Smooth muscle cell (in vitro differentiated cells): ENCODE measurements around the gene CD44. TPM values are rescaled to one million over a fixed set of nuclear protein-coding genes. Genes with fewer than 3 reads are reported as not detected.

Source experiments
- DNase-seq: peaks from one replicate; lab custom pipeline; 2025; ENCODE audit not compliant: unreplicated experiment; lab: John Stamatoyannopoulos, UW
- H2AFZ ChIP-seq: fragments of 200-600 bp; sonication (generic); 2 replicates; pipeline ENCODE4 v1.6.0; 2016; ENCODE audit warnings: antibody characterized with exemption, low read depth, mild to moderate bottlenecking
- H3F3A ChIP-seq: fragments of 200-600 bp; sonication (generic); 2 replicates; pipeline ENCODE4 v1.6.0; 2017; ENCODE audit warnings: antibody characterized with exemption, low read depth
- H3K27ac ChIP-seq: fragments of 200-600 bp; sonication (generic); 2 replicates; pipeline ENCODE4 v1.5.1; 2016; ENCODE audit warnings: low read depth, mild to moderate bottlenecking
- H3K27me3 ChIP-seq: fragments of 200-600 bp; sonication (generic); 2 replicates; pipeline ENCODE4 v1.6.1; 2016; ENCODE audit warnings: low read depth, mild to moderate bottlenecking
- H3K36me3 ChIP-seq: fragments of 200-600 bp; sonication (generic); 2 replicates; pipeline ENCODE4 v1.5.1; 2016; ENCODE audit warnings: low read depth
- H3K4me1 ChIP-seq: fragments of 200-600 bp; sonication (generic); 2 replicates; pipeline ENCODE4 v1.5.1; 2016; ENCODE audit warnings: low read depth
- H3K4me2 ChIP-seq: fragments of 200-600 bp; sonication (generic); 2 replicates; pipeline ENCODE4 v1.6.0; 2016; ENCODE audit warnings: mild to moderate bottlenecking
- H3K4me3 ChIP-seq: fragments of 200-600 bp; sonication (generic); 2 replicates; pipeline ENCODE4 v1.5.1; 2016; ENCODE audit warnings: mild to moderate bottlenecking
- H3K79me2 ChIP-seq: fragments of 200-600 bp; sonication (generic); 2 replicates; pipeline ENCODE4 v1.6.0; 2016; ENCODE audit warnings: low read depth, mild to moderate bottlenecking
- H3K9ac ChIP-seq: fragments of 200-600 bp; sonication (generic); 2 replicates; pipeline ENCODE4 v1.6.0; 2016; ENCODE audit warnings: low read depth
- H3K9me3 ChIP-seq: fragments of 200-600 bp; sonication (generic); replicated peaks from 2 replicates; pipeline ENCODE4 v1.5.1; 2016; ENCODE audit warnings: low read depth
- H4K20me1 ChIP-seq: fragments of 200-600 bp; sonication (generic); 2 replicates; pipeline ENCODE4 v1.6.0; 2016; ENCODE audit warnings: low read depth
- CTCF ChIP-seq: fragments of 200-600 bp; sonication (generic); IDR thresholded peaks from 2 replicates; pipeline ENCODE4 v1.5.1; 2017; ENCODE audit warnings: borderline replicate concordance, mild to moderate bottlenecking, antibody characterized with exemption; ENCODE audit not compliant: insufficient read depth, poor library complexity, severe bottlenecking
- WGBS: methylation state at CpG from one replicate; pipeline ENCODE4 v1.1.7; 2016; ENCODE audit warnings: low lambda C conversion rate; 5-methylcytosine and 5-hydroxymethylcytosine counted together
- polyA plus RNA-seq: library from polyadenylated mRNA; unstranded; fragments of >200 nt; fragmentation: Nextera tagmentation; extraction: Ambion mirVana; gene quantifications from 2 replicates; pipeline ENCODE4 v1.2.1, GENCODE V29; 2016
- total RNA-seq: library from RNA; depleted of rRNA; stranded (reverse); fragments of >200 nt; gene quantifications from 2 replicates; pipeline ENCODE4 v1.2.3, GENCODE V29; 2014

CD44 gene
- total and polyA plus RNA-seq, 2 experiments from 2014 or later, result 116 to 248 TPM

- no peaks in the 10 kb centered on the region for H3K27me3 ChIP-seq
- H3K4me1 ChIP-seq, result peaks cover 5% of the 10 kb centered on the region
- H2AFZ ChIP-seq, result no peak overlapping the region
- H3K9ac ChIP-seq, result no peak overlapping the region
- H4K20me1 ChIP-seq, result no peaks in the 10 kb centered on the region
- no peaks in the 10 kb centered on the region for H3K79me2 ChIP-seq
- H3K27ac ChIP-seq, result no peak overlapping the region
- H3K9me3 ChIP-seq, result no peaks in the 10 kb centered on the region
- H3K36me3 ChIP-seq, result no peaks in the 10 kb centered on the region
- no peaks in the 10 kb centered on the region for H3F3A ChIP-seq
- no peak for TF ChIP-seq CTCF
- no peak overlapping the region for H3K4me3 ChIP-seq
- H3K4me2 ChIP-seq, result no peak overlapping the region
- DNase-seq, result no peak
- WGBS, result 100% methylated on average over 2 of the region's 2 CpGs
Measured at GRCh38 chr11:35277827-35278226, 138.9 kb downstream of the CD44 start.

GRCh38 chr11:35280727-35281126 is 141.8 kb downstream of the CD44 start:
- peaks cover 5% of the 10 kb centered on the region for H3K4me1 ChIP-seq
- WGBS, result 87% methylated on average over 7 of the region's 7 CpGs
- TF ChIP-seq CTCF, result no peak
- DNase-seq, result no peak
- H3F3A ChIP-seq, result no peaks in the 10 kb centered on the region
- H3K36me3 ChIP-seq, result no peaks in the 10 kb centered on the region
- H3K27ac ChIP-seq, result peak overlapping the region; percentile 87
- H3K27me3 ChIP-seq, result no peaks in the 10 kb centered on the region
- H4K20me1 ChIP-seq, result no peaks in the 10 kb centered on the region
- H3K9me3 ChIP-seq, result no peaks in the 10 kb centered on the region
- no peak overlapping the region for H3K9ac ChIP-seq
- no peak overlapping the region for H3K4me3 ChIP-seq
- no peaks in the 10 kb centered on the region for H3K79me2 ChIP-seq
- no peak overlapping the region for H3K4me2 ChIP-seq
- no peak overlapping the region for H2AFZ ChIP-seq

- H3K27ac ChIP-seq, result peak overlapping the region; percentile 87
Measured at GRCh38 chr11:35281169-35281688, 142.3 kb downstream of the CD44 start.

More at GRCh38 chr11:35281169-35281688, 142.3 kb downstream of the CD44 start:
- Histone ChIP-seq H3K9me3 (no peaks in the 10 kb centered on the region), H3K79me2 (no peaks in the 10 kb centered on the region), H3K4me3 (no peak overlapping the region), H4K20me1 (no peaks in the 10 kb centered on the region), H3K27me3 (no peaks in the 10 kb centered on the region), H3K4me2 (peak overlapping the region; percentile 62), H3K36me3 (no peaks in the 10 kb centered on the region), H2AFZ (no peak overlapping the region), H3F3A (no peaks in the 10 kb centered on the region), H3K9ac (peak overlapping the region; percentile 44), H3K4me1 (peaks cover 5% of the 10 kb centered on the region)
- no peak for TF ChIP-seq CTCF
- DNase-seq, result no peak
- 27% methylated on average over 5 of the region's 5 CpGs for WGBS

Other genes starting within 250 kb of the CD44 start
- gene APIP, start 222.8 kb upstream of the CD44 start, total RNA-seq, result 22.0 and 24.9 TPM in 2 replicates
- 12.8 and 13.7 TPM in 2 replicates for gene APIP, start 222.8 kb upstream of the CD44 start, polyA plus RNA-seq
- 56.7 and 100 TPM in 2 replicates for gene PDHX, start 222.6 kb upstream of the CD44 start, total RNA-seq
- 46.6 and 56.6 TPM in 2 replicates for gene PDHX, start 222.6 kb upstream of the CD44 start, polyA plus RNA-seq